Fibroblast of skin of right quadriceps (primary cell): Measurements from ENCODE around the gene RPTOR.

Source experiments
- DNase-seq: peaks from one replicate; pipeline ENCODE4 v3.0.0-alpha.2; 2013

RPTOR gene

DNA sequence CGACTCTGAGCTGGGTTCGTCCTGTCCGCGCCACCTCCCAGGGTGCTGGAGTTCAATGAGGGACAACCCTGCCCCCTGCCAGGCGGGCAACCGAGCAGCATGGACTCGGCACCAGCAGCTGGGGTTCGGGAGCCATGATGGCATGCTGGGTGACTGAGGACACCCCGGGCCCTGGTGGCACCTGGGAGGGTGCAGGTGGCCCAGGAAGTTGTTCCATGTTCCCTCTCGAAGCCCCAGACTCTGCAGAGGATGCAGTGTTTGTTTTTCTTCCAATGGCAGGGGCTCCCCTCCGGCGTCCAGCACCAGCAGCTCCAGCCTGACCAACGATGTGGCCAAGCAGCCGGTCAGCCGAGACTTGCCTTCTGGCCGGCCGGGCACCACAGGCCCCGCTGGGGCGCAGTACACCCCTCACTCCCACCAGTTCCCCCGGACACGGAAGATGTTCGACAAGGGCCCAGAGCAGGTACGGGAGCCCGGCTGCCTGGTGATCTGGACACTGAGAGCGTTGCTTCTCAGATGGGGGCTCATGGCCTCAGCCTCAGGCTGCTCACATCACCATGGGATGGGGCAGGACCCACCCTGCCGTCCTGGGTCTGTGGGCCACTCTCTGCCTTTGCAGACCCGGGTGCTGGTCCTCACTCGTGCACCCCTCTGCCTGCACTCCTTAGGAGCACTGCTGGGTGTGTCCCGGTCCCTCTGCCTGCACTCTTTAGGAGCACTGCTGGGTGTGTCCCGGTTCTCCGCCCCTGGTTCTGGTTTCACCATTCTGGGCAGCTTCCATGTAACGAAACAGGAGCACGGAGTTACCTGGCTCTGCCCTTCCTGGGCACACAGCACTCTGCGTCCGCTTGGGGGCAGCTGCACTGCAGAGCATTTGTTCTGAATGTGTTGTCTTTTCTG, 378.8 kb downstream of the RPTOR start:
- no peak for DNase-seq

DNA sequence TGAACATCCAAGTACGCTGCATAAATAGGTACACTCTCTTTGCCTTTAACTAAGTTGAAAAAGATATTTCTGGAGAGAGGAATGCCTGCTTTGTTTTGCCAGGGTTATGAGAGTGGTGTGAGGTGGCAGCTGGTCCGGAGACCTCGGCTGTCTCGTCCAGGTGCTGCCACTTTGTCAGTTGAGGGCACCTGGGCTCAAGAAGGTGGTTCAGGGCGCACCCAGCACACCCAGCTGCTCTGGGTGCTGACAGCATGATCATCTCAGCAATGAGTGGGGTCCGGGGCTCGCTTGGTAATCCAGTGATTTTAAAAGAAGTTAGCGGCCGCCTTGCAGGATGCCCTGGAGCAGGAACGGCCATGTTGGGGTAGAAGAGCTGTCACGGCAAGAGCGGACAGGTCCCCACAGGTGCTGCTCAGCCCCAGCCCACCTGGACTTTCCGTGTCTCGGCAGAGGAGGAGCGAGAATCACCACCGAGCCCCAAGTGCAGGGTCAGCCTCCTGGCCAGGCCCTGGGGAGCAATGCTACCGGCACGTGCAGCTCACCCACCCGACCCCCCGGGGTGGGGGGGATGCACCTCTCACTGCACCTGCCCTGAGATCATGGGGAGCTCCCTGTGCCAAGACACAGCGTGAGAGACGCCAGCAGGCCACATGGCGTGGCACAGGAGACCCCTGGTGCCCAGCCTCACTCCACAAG, 379.6 kb downstream of the RPTOR start:
- no peak for DNase-seq

DNA sequence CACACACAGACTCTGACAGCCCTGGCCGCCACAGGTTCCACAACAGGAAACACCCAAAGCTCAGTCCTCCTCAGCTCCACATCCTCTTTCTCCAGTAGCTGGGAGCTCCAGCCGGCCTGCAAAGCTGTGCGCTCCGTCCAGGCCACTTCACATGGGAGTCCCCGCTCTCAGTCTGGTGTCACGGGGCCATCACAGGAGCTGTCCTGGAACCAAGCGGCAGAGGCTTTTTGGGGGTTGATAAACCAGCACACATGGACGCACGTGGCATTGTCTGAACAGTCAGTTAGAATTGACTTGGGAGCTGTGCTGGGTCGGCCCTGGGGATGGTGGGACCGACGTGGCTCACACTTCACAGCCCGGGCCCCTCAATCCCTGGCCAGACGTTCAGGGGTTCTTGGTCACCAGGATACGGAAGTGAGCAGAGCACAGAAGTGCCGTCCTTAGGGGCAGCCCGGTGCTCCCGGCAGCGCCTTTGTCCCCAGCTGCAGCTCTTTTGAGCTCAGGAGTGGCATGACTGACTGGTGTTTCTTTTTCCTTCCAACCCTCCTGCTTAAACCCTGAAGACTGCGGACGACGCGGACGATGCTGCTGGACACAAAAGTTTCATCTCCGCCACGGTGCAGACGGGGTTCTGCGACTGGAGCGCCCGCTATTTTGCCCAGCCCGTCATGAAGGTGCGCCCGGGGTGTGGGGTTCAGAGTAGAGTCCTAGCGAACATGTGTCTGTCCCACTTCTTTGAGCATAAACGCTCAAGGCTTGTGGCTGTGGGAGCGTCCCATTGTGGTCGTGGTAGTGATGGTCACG, 380.4 kb downstream of the RPTOR start:
- no peak for DNase-seq

DNA sequence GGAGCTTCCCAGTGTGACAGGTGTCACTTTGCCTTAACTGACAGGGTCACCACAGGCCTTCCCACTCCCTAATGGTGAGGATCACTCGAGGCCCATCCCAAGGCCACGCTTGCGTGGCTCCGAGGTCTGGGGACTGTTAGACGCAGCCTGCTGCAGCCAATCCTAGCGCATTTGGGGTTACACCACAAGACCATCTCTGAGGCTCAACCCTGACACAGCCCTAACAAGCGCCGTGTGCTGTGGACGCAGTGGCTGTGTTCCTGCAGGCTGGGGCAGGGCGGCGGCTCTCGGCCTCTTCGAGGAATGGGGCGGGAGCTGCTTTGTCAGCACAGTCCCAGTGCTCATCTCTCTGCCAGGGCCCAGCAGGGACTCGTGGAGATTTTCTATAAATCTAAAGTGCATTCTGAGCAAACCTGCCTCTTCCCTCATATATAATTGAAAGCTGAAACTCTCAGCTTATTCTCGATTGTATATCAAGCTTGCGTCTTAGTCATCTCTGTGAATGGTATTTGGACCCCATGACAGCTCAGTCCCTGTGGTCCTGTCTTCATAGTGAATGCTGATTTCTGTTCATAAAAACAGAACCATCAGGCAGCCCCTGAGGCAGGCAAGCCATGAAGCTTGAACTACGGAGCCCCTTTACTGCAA, 381.2 kb downstream of the RPTOR start:
- DNase-seq: no peak

DNA sequence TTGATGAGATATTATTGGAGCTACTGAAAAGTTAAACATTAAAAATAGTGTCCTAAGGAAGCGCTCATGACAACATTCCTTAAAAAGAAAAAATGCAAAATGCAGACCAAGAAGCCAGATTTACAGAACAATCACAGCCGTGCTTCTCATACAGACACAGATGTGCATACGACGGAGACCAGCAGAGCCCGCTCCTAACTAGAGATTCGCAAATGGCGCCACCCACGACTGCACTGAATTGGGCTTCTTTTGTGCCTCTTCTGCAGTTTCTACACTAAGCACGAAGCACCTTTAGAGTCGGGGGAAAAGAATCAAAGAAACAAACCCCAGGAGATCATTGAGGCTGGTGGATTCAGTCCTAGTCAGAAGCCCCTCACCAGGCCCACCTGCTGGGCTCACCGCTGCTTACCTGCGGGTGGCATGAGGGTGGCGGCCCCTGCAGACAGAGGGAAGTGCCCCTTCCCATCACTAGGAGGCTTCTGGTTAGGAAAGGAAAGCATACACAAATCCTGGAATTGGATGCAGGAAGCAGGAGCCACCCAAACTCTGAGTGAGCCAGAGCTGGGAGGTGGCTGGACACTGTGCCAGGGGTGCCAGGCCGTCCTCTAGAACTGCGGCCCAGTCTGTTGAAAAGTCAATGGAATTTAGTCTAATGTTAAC, 382.1 kb downstream of the RPTOR start:
- DNase-seq: no peak

DNA sequence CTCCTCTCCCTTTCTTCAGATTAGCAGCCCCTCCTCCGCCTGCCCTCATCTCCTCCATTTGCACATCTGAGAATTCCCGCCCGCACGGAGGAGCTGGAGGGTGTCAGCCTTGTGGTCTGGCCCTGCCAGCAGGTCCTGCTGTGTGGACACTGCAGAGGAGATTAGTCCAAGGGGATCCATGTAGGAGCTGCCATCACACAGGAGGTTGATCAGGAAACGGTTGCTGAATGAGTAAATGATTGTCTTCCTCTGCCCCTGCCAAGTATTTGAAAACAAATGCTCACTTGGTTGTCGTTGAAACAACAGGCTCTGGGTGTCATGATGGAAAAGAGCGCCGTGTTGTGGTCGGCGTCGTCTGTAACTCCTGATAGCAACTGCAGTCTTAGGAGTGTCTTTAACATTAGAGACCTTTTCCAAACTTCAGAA, 383.2 kb downstream of the RPTOR start:
- no peak for DNase-seq

DNA sequence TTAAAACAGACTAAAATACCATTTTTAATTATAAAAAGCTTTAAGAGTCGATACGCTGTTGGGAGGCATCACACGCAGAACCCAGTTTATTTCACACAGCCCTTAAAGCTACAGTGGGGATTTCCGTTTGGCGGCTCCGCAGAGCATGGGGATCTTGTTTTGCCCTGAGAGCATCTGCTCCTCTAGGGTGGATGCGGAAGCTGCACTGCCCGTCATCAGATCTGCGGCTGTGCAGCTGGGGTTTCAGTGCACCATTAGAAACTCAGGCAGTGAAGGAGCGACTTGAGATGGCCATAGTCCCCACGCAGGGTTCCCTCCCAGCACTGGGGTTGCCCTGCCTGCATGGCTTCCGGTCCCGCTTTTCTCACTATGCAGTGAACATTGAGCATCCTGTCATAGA, 384.8 kb downstream of the RPTOR start:
- DNase-seq: no peak

DNA sequence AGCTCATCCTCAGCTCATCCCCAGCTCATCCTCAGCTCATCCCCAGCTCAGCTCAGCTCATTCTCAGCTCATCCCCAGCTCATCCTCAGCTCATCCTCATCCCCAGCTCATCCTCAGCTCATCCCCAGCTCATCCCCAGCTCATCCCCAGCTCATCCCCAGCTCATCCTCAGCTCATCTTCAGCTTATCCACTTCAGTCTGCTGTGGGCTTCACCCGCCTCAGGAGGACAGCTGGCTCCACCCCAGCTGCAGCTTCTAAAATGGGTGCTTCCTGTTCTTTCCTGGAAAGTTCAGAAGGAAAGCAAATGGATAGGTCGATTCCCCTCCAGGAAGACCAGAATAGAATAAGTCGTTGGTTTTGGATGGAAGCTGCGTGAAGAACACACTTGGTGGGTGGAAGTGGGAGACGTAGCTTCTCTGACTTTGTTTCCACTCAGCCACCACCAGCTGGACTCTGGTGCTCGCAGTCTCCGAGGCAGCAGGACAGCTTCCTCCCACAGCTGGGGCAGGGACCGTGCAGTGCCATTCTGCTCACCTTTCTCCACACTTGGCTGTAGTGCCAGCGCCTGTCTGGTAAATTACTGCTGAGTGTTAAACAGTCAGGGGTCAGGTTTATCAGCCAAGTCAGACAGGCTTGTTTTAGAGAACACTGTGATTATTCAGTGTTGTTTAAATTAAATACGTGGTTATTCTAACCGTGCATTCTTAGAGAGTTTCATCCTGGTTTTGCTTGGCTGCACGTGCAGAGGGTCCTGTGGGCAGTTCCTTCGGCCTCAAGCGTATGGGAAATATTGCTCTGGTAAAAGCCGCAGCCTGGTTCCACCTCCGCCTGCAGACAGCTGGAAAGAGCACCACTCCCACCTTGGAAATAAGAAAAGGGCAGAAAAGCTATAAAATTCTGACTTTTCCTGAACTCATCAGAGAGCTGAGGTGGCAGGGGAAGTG, 386.0 kb downstream of the RPTOR start:
- DNase-seq: no peak

DNA sequence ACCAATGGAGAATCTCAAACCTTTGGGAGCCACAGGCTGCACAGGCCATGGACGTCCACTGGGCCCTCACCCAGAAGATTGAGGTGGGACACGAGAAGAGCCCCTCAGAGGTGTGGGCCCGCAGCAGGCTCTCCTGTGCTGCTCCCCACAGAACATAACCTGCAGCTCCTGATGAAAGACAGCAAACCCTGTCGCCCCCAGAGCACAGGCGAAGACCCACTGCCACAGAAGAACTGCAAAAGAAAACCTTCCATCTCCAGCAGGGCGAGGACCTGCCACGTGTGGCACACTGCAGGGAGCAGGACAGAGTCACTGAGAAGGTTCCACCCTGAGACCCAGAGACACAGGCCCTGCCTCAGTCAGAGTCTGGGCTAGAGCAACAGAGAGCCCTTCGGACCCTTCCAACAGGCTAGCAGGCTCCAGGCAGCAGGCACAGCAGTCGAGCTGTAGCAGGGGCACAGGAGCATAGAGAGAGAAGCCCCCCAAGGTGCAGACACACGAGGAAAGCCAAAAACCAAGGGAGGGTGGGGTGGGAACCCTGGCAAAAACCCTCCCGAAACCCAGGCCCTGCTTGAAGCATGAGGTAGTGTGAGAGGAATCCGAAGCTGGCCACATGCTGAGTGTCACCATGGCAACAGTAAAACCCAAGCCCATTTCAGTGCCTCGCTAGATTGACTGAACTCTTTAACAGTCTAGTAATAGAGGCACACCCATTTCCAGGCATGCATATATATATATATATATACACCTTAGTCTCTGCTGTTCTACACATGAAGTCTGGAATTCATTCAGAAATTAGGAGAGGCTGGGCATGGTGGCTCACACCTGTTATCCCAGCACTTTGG, 387.0 kb downstream of the RPTOR start:
- DNase-seq: peak; percentile 89

DNA sequence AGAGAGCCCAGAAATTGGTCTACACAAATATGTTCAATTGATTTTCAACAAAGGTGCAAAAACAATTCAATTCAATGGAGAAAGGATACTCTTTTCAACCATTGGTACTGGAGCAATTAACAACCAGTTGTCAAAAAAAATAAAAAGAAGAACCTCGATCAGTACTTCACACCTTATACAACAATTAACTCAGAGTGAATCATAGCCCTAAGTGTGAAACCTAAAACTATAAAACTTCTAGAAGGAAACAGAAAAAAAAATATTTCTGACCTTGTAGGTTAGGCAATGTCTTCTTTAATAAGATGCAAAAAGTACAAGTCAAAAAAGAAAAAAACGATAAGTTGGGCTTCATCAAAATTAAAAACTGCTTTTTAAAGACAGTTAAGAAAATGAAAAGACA, 390.9 kb downstream of the RPTOR start:
- no peak for DNase-seq

DNA sequence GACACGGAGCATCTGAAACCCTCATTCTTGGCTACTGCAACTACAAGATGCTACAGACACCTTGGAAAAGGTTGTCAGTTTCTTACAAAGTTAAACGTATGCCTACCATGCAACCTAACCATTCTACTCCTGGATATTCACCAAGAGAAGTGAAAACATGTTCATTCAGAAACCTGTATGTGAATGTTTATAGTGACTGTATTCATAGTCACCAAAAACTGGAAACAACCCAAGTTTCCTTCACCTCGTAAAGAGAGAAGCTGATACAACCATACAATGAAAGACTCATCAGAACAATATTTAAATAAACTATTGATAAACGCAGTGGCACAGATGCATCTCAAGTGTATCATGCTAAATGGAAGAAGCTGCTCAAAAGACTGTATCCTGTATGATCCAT, 391.6 kb downstream of the RPTOR start:
- no peak for DNase-seq

DNA sequence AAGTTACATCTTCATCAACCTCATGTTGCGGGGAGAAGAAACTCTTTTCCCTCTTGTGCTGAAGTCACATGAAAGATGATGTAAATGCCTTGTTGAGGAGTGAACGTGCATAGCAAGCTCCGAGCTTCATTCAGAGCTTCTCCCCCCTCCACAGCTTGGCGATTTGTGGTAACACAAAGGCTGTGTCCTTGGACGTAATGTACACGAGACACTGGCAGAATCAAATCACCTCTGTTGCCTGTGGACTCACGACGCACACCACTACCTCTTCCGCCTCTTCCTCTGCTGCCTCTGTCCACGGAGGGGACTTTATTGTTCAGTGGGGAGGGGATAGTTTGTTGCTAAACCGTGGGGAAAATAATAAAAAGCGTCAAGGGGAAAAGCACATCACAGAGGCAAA, 392.1 kb downstream of the RPTOR start:
- no peak for DNase-seq

DNA sequence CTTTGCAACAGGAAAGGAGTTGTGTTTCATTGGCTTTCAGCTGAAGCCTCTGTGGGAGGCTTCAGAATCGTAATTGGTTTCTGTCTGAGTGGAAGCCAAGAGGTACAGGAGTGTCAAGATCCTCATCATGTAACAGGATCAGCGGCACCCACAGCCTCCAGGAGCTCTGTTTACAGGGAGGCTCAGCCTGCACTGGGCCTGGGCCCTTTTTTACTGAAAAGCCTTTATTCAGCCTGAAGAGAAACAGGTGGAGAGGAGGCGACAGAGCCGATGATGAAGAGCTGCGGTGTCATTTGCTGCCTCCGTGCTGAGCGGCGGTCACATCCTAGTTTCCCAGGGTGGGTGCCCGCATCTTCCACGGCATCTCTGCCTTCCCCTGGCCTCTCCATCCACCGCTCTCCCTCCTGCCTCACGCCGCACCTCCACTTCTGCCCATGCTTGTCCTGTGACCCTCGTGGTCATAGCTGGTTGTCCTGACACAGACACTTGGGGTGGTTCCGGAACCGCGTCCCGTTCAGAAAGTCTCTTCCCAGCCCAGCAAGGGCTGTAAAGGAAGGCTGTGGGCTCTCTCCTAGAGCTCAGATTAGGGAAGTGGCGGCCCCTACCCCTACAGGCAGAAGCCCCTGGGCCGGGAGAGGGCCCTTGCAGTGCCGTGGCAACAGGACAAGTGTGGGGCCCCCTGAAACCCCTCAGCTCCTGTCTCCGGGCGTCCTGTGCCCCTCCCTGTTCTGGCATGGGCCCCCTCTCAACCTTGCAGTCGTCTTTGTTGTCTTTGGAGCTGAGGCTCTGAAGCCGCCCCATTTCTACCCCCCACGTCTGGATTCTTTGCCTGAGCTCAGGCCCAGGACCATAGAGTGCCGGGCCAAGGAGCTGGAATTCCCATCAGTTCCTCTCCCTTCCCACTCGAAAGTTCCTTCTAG, 393.1 kb downstream of the RPTOR start:
- DNase-seq: no peak

DNA sequence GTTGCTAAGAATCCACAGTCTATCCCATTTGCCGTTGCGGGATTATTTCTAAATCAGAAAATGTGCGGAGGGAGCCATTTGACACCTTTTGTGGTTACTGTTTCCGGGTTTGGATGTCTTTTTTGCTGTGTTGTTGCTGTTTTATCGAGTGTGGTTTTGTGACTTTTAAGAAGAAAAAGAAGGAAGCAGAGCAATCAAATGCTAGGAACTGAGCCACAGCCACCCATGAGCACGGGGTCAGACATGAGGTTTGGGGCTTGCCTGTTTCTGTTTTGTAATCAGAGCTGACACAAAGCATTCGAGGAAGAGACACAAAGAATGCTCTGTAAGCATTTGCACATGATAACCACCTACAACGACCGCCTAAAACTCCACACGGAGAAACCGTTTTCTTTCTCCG, 393.9 kb downstream of the RPTOR start:
- no peak for DNase-seq

DNA sequence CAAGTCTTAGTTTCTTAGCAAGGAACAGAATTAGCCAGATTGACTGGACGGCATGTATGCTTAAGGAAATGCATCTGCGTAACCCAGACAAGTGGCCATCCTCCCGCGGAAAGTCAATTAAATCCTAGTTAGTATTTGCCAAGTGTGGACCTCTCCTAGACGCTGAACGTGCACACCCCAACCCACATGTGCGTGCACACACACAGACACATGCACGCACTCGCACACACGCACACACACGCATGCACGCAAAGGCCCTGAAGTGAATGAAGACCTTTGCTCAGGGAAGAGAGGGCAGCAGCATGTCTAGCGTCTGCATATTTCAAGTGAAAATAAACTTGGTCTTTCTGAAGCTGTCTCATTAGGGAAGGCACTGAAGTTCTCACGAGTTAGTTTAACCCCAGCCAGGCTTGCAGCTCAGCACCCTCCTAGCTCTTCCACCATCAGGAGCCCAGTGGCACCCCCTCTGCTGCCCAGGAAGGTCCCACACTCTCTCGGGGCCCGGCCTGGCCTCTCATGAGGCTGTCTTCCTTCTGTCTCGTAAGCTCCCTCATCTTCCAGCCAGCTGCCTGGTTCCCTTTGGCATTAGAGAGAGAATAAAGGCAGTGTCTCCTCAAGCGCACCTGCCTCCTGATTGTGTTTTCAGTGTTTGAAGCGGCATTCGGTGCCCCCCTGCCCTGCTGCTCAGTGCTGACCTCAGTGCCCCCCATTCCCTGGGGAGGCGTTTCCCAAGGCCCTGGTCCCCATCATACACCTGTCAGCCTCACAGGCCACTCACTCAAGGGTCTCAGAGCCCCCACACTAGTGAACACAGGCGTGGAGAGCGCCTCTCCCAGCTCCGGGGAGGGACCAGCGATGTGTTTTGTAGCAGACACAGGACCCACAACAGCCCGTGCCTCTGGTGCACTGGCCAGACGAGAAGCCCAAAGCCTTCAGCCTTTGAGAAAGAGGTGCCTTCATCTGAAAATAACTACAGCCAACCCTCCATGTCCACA, 394.8 kb downstream of the RPTOR start:
- DNase-seq: no peak

DNA sequence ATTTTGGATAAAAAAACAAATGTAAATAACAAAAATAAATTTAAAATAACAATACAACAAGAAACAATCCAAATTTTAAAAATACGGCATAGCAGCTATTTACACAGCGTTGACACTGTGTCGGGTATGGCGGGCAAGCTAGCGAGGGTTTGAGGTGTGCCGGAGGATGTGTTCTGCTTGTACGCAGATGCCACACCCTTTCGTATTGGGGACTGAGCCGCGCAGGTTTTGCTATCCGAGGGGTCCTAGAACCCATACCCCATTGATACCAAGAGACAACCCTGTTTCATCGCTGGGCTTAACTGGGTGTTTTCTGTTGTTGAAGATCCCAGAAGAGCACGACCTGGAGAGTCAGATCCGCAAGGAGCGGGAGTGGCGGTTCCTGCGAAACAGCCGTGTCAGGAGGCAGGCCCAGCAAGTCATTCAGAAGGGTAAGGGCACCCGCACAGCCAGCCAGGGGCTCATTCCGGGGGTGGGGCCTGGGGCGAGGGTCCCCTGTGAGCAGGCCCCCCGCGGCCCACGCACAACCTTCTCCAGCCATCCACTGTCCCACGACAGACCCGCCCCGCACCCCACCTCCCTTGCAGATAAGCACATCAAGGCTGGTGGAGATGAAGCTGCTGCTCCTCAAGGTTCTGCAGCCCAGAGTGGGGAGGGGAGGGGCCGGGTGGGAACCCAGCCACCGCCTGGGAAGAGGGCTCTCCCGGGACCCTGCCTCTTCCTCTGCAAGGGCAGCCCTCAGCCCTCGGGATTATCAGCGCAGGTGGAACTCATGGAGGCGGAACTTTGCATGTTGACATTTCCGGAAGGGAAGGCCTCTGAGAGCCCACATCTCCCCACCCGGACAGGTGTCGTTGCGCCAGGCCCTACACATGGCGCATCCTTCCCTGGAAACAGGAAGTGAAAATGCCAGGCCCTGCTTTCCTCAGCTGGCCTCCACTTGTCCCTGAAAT, 395.8 kb downstream of the RPTOR start:
- DNase-seq: no peak

DNA sequence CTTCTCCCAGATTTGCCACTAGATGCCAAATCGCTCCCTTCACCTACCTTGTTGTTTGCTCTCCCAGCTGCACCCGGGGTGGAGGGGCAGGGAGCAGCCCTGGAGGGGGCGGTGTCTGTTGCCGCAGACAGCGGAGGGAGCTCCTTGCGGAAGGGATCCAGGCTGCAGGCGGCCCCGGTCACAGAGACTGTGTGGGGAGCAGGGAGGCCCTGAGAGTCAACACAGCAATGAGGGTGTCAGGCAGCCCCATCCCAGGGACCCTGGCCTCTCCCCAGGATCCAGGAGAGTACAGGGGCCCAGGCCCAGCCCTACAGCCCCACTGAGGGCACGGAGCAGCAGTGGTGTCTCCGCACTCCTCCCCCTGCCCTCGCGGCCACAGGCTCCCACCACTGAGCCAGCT, 396.5 kb downstream of the RPTOR start:
- DNase-seq: no peak
